ENCODE measurements around the gene ASL. TPM values are rescaled to one million over a fixed set of nuclear protein-coding genes. Genes with fewer than 3 reads are reported as not detected.

ASL gene
- total and polyA plus RNA-seq, 9 of the 15 experiments (the other 6 are each of a cell fraction or from before 2014, with no cell fraction given) = 2.6 to 67.0 (median 33.3) TPM

GRCh38 chr7:66050337-66050957 lies 25.2 kb upstream of the ASL start:
- Histone ChIP-seq H3K9me3 (replicated peaks; ENCODE audit: control insufficient read depth, insufficient read depth, low read depth, low read length) (no peaks in the 10 kb centered on the region), H3K4me2 (ENCODE audit: insufficient read depth, low read length) (no peak overlapping the region), H3K9ac (ENCODE audit: insufficient read depth in 1 of 2, low read depth in 2 of 2, low read length in 2 of 2) (peak overlapping the region in 1 of 2 experiments; percentile 36; a peak in 1 of 4 replicates), H3K4me1 (replicated peaks in 1 of 2; ENCODE audit: control insufficient read depth in 2 of 2, insufficient read depth in 2 of 2, low read length in 2 of 2) (no peaks in the 10 kb centered on the region), H2AFZ (ENCODE audit: low read depth, low read length) (no peak overlapping the region), H4K20me1 (replicated peaks; ENCODE audit: control insufficient read depth, insufficient read depth, low read length) (no peaks in the 10 kb centered on the region), H3K27me3 (ENCODE audit: control insufficient read depth in 2 of 2, insufficient read depth in 2 of 2, low read length in 2 of 2) (0 out of 5 replicates have a peak, but pooled peaks cover 0 to 6% of the 10 kb centered on the region in 2 experiments), H3K4me3 (no peak overlapping the region), H3K36me3 (ENCODE audit: control insufficient read depth, insufficient read depth, low read length) (no peaks in the 10 kb centered on the region), H3K9me1 (ENCODE audit: control insufficient read depth, insufficient read depth, low read length) (no peaks in the 10 kb centered on the region), H3K27ac (ENCODE audit: extremely low read depth, low read depth, low read length) (no peak overlapping the region), H3K79me2 (ENCODE audit: control insufficient read depth, insufficient read depth, low read length) (no peaks in the 10 kb centered on the region)
- DNase-seq (ENCODE audit: extremely low read depth in 1 of 4, low spot score in 3 of 4) (no peak), FAIRE-seq (no peak), ATAC-seq (no peak)
- POLR2A ChIA-PET = no interaction called here
- CTCF ChIA-PET (ENCODE audit: low intra/inter-chr PET ratio) = interaction anchor here (0.6 to 1.1 kb wide), 2 partner anchors 19 to 328 kb away, joined by 4 read pairs; no protein-coding TSS in a partner anchor
- no peak for TF ChIP-seq HMGXB4 (CRISPR knock-in tag; IDR thresholded peaks at IDR 0.05)
- TF ChIP-seq ZNF589 (CRISPR knock-in tag; IDR thresholded peaks at IDR 0.05; ENCODE audit: low read depth) = no peak
- TF ChIP-seq EP300 (IDR thresholded peaks at IDR 0.05; ENCODE audit: low read length) = no peak
- no peak for TF ChIP-seq HMGN3 (IDR thresholded peaks at IDR 0.05; ENCODE audit: borderline replicate concordance, extremely low read depth, insufficient read length, low read depth, low read length)
- TF ChIP-seq REST (IDR thresholded peaks at IDR 0.05; ENCODE audit: borderline replicate concordance) = no peak
- no peak for TF ChIP-seq REST (CRISPR knock-in tag; IDR thresholded peaks at IDR 0.05; ENCODE audit: low read depth)
- no peak for TF ChIP-seq NR2F6 (CRISPR knock-in tag; IDR thresholded peaks at IDR 0.05)
- TF ChIP-seq HNRNPK (IDR thresholded peaks at IDR 0.05; ENCODE audit: low read depth, low read length, poor library complexity, severe bottlenecking) = no peak
- in situ Hi-C loops (cut with MboI) = no loop called here
- intact Hi-C loops (cut with micrococcal nuclease) = no loop called here
- 26% methylated on average over 7 of the region's 7 CpGs for WGBS (ENCODE audit: insufficient coverage, low coverage, missing lambda C conversion rate)
- BruUV-seq (replicated peaks) = no TSS peak

Data from K562 (cell line).